A673 (cell line): ENCODE data around the gene LRRK1. TPM values are rescaled to one million over a fixed set of nuclear protein-coding genes. Genes with fewer than 3 reads are reported as not detected.

ENCODE experiments used
- BruUV-seq: library from RNA; stranded (reverse); fragments of 400-500 nt; replicated peaks from 2 replicates; lab custom pipeline; 2021; lab: Mats Ljungman, UMichigan
- CTCF ChIA-PET: fragments of 300-600 bp; sonication (Branson Sonifier 250); formaldehyde crosslinking; loops from one replicate; lab custom pipeline; 2022; ENCODE audit warnings: antibody characterized with exemption; lab: Charles Lee
- POLR2A ChIA-PET: fragments of 300-600 bp; sonication (Branson Sonifier 250); formaldehyde crosslinking; loops from one replicate; lab custom pipeline; 2022; ENCODE audit warnings: antibody characterized with exemption; ENCODE audit not compliant: low non-redundant PET; lab: Charles Lee
- DNase-seq: peaks from one replicate; pipeline ENCODE4 v3.0.0-alpha.2; 2015; ENCODE audit warnings: low spot score
- H3K27ac ChIP-seq: fragments of 200-600 bp; sonication (generic); 2 replicates; pipeline ENCODE4 v1.5.1; 2016; ENCODE audit warnings: mixed run types, low read depth, mild to moderate bottlenecking, mixed read lengths, antibody characterized with exemption, low read length; ENCODE audit not compliant: poor library complexity, severe bottlenecking
- H3K27me3 ChIP-seq: fragments of 200-600 bp; sonication (generic); replicated peaks from 2 replicates; pipeline ENCODE4 v1.6.1; 2017; ENCODE audit warnings: mixed run types, low read depth, mild to moderate bottlenecking, mixed read lengths, antibody characterized with exemption, low read length; ENCODE audit not compliant: insufficient read depth, poor library complexity
- H3K36me3 ChIP-seq: fragments of 200-600 bp; sonication (generic); 2 replicates; pipeline ENCODE4 v1.6.1; 2016; ENCODE audit warnings: mixed run types, mild to moderate bottlenecking, mixed read lengths, antibody characterized with exemption, low read length; ENCODE audit not compliant: insufficient read depth, poor library complexity, severe bottlenecking
- H3K4me1 ChIP-seq: fragments of 200-600 bp; sonication (generic); 2 replicates; pipeline ENCODE4 v1.6.1; 2017; ENCODE audit warnings: mixed run types, mild to moderate bottlenecking, mixed read lengths, antibody characterized with exemption, low read length; ENCODE audit not compliant: insufficient read depth, poor library complexity, severe bottlenecking
- H3K4me3 ChIP-seq: fragments of 200-600 bp; sonication (generic); 2 replicates; pipeline ENCODE4 v1.5.1; 2016; ENCODE audit warnings: low read depth, mixed run types, mild to moderate bottlenecking, mixed read lengths, low read length; ENCODE audit not compliant: poor library complexity, severe bottlenecking
- H3K9me3 ChIP-seq: fragments of 200-600 bp; sonication (generic); 2 replicates; pipeline ENCODE4 v1.6.1; 2016; ENCODE audit warnings: mixed run types, low read depth, mild to moderate bottlenecking, mixed read lengths, antibody characterized with exemption, low read length; ENCODE audit not compliant: poor library complexity, severe bottlenecking
- CTCF ChIP-seq: fragments of 300-800, 200-600 bp; sonication (generic); conservative IDR thresholded peaks from 2 replicates; pipeline ENCODE4 v1.5.1; 2017; ENCODE audit warnings: low read depth, mild to moderate bottlenecking, antibody characterized with exemption, low read length, moderate library complexity, mixed read lengths
- EZH2 ChIP-seq: fragments of 200-600 bp; sonication (generic); IDR thresholded peaks from 2 replicates; pipeline ENCODE4 v1.6.1; 2017; ENCODE audit warnings: borderline replicate concordance, low read depth, mild to moderate bottlenecking, mixed read lengths, antibody characterized with exemption, low read length; ENCODE audit not compliant: poor library complexity, severe bottlenecking
- intact Hi-C: fragments of 100-400 bp; cut with micrococcal nuclease; formaldehyde crosslinking; loops from one replicate; pipeline ENCODE4 v1.10.0; 2022; ENCODE audit not compliant: unreplicated experiment
- total RNA-seq: library from RNA; stranded (reverse); gene quantifications from 2 replicates; pipeline ENCODE4 v1.2.3, GENCODE V29; 2021

Gene LRRK1
- total RNA-seq, 1 experiment from 2014 or later: 7.7 TPM

GRCh38 chr15:100998630-100999029, 79.5 kb downstream of the LRRK1 start:
- no peak overlapping the region for H3K4me3 ChIP-seq
- CTCF ChIA-PET: no interaction called here
- intact Hi-C loops: no loop called here
- POLR2A ChIA-PET: no interaction called here
- BruUV-seq: no TSS peak
- H3K36me3 ChIP-seq: no peaks in the 10 kb centered on the region
- no peaks in the 10 kb centered on the region for H3K9me3 ChIP-seq
- H3K4me1 ChIP-seq: no peaks in the 10 kb centered on the region
- DNase-seq: no peak
- TF ChIP-seq CTCF (no peak), EZH2 (no peak)
- no peaks in the 10 kb centered on the region for H3K27me3 ChIP-seq
- no peak overlapping the region for H3K27ac ChIP-seq

GRCh38 chr15:100999369-100999768, 80.2 kb downstream of the LRRK1 start:
- intact Hi-C loops: no loop called here
- Histone ChIP-seq H3K36me3 (no peaks in the 10 kb centered on the region), H3K4me3 (no peak overlapping the region), H3K4me1 (no peaks in the 10 kb centered on the region), H3K27me3 (no peaks in the 10 kb centered on the region), H3K9me3 (no peaks in the 10 kb centered on the region), H3K27ac (no peak overlapping the region)
- ChIA-PET CTCF (no interaction called here), POLR2A (no interaction called here)
- no TSS peak for BruUV-seq
- no peak for DNase-seq
- TF ChIP-seq EZH2: no peak
- no peak for TF ChIP-seq CTCF

GRCh38 chr15:101000271-101000681, 81.1 kb downstream of the LRRK1 start:
- Histone ChIP-seq H3K36me3 (no peaks in the 10 kb centered on the region), H3K9me3 (no peaks in the 10 kb centered on the region), H3K4me1 (no peaks in the 10 kb centered on the region), H3K27ac (no peak overlapping the region), H3K4me3 (no peak overlapping the region), H3K27me3 (no peaks in the 10 kb centered on the region)
- ChIA-PET CTCF (no interaction called here), POLR2A (no interaction called here)
- intact Hi-C loops: loop anchor here (10.0 kb wide), 1 partner anchor 335 kb away; no protein-coding TSS in a partner anchor
- TF ChIP-seq EZH2 (no peak), CTCF (no peak)
- no TSS peak for BruUV-seq
- no peak for DNase-seq
